Measurements from ENCODE around the gene IFITM1.

The IFITM1 gene

GRCh38 chr11:293852-294661 is 19.8 kb upstream of the IFITM1 start:
- DNase-seq (ENCODE audit: low read depth, low spot score), result no peak

- DNase-seq (ENCODE audit: low read depth, low spot score), result no peak
Measured at GRCh38 chr11:294780-295179, 19.1 kb upstream of the IFITM1 start.

DNA sequence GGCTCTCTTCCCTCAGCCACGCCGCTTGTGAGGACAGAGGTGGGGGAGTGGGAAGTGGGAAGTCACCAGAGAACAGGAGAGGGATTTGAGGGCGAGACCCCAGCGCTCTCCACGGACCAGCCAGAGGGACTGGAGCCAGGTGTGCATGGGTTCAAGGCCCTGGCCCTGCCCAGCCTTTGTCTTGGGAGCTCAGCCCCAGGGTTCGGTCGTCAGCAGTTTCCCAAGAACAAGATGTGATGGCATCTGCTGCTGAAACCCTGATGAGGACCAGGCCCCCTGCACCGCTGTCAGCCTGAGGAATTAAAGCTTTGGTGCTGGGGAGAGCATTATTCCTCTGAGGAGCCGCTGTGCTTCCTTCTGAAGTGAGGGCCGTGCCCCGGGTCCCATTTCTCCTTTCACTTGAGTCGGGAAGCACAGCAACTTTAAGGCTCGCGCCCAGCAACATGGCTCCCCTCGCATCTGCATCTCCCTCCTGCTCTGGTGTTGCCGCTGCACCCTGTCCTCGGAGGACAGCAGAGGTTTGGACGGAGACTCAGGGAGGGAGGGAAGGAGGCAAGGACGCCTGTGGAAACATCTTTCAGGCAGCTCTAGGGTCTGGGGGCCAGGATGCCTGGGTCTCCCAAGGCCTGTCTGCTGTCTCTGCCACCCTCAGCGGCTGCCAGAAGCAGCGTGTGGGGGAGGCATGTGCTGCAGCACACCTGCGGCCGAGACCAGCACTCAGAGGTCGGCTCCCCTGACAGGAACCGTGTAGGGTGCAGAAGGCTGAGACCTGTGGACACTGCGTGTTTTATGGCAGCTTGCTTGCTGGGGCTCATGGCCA is 18.3 kb upstream of the IFITM1 start:
- no peak for DNase-seq (ENCODE audit: low read depth, low spot score)

- DNase-seq (ENCODE audit: low read depth, low spot score), result no peak
Measured at GRCh38 chr11:296171-297050, 17.4 kb upstream of the IFITM1 start.

DNA sequence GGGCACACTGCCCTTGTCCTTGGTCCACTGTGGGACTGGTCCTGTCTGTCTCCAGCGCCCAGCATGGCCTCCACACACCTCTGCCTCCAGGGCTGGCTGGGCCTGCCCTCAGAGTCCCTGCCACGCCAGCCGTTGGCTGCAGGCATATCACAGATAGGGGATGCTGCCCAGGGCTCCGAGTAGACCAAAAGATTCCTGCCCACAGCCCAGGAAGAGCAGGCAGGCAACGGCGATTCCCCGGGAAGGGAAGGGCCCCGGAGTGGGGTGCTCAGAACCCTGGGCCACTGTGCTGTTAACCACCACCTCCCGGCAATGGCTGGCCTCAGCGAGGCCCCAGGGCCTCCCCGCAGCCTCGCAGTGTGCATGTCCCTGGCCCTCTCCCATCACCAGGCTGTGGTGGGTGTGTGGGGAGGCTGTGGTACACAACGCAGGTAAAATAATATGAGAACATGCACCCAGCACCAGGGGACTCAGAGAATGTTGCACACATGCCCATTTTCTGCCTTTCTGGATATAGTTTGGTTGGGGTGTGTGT is 16.7 kb upstream of the IFITM1 start:
- no peak for DNase-seq (ENCODE audit: low read depth, low spot score)

DNA sequence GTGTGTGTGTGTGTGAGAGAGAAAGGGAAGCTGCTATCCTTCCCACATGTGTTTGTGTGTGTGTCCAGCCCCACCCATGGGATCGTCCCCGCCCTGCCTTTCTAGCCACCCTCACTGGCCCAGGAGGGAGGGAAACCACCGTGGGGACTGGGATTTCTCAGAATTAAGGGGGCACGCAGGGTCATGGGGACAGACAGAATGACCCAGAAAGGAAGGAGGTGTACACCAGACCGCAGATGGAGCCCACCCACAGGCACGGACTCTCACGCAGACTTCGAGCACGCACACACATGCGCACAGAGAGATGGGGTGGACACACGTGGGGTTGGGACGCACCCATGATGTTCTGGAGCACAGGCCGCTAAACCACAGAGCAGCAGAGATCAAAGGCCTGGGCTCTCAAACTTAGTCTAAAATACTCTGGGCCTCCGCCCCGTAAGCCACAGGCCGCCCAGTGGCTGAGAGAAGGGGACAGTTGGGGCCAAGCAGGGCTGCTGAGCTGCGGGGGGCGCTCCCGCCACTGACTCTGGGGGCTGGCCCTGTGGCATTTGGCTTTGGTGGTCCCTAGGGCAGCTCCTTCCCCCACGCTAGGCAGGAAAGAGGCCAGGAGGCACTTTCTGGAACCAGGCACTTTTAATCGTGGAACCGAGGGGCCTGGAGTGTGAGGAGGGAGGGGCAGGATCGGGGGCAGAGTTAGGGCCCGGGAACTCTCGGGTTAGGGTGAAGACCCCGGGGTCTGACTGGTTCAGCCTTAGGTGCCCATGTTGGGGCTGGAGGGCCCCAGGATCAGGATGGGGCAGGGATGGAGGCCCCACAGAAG is 16.0 kb upstream of the IFITM1 start:
- DNase-seq (ENCODE audit: low read depth, low spot score), result no peak

DNA sequence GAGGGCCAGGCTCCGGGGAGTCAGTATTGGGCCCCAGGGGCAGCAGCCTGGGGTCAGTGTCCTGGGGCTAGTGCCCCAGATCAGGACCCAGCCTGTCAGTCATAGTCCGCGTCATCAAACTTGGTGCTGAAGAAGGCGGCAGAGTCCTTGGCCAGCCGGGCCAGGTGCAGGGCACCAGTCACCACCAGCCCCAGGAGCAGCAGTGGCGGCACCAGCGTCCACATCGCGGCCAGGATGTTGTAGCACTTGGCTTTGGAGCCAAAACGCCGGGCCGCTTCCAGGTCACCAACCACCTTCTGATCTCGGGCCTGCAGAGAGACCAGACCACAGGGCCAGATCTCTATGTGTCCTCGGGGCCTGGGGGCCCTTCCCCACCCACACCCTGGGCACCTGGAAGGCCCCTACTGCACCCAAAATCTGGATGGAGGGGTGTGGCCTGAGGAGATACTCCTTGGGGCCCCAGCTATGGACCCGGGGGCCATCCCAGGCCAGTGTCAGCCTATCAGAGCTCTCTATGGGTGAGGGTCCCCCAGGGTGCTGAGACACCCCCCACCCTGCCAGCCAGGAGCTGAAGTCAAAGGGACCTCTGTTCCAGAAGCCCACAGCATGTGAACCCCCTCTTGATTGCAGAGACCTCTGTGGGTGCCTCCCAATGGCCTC is 15.3 kb upstream of the IFITM1 start:
- DNase-seq (ENCODE audit: low read depth, low spot score), result no peak

DNA sequence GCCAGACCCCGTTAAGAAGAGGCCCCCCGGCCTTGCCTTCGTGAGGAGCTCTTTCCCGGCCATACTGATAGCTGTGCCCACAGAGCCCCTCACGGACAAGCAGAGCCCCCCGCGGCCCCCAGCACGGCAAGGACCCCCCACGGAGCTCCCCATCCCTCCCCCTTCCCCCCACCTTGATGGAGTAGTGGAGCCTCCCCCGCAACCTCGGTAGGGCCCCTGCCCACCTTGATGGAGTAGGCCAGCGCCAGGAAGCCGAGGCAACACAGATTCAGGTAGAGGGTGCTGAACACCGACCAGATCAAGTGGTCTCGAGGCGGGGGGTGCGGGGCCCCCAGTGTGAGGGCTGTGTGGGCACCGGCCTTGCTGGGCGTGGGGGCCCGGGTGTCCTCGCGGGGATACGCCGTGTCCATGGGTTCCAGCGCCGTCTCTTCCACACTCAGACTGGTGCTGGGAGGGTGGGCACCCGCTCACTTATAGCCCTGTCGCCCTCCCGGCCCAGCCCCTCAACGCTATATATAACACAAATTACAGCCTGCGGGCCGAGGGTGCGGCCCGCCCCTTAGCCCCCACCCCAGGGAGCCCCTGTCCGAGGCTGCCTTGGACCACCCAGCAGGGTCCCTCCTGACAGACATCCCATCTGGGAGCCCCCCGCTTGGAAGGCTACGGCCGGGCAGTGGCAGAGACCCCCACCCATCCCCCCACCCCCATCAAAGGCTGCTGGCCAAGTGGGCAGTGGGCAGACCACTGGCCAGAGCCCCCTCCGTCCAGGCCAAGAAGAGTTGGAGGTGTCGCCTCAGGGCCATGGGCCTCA is 14.6 kb upstream of the IFITM1 start, which contains the start of gene IFITM5:
TSS of gene IFITM5 (minus strand) at position 446 of the 811 bp plus-strand sequence. CDS start at position 410, 36 bp downstream.
- no peak for DNase-seq (ENCODE audit: low read depth, low spot score)

- DNase-seq (ENCODE audit: low read depth, low spot score), result no peak
Measured at GRCh38 chr11:299951-300735, 13.7 kb upstream of the IFITM1 start.

GRCh38 chr11:303363-303762 is 10.5 kb upstream of the IFITM1 start:
- DNase-seq (ENCODE audit: low read depth, low spot score), result no peak

DNA sequence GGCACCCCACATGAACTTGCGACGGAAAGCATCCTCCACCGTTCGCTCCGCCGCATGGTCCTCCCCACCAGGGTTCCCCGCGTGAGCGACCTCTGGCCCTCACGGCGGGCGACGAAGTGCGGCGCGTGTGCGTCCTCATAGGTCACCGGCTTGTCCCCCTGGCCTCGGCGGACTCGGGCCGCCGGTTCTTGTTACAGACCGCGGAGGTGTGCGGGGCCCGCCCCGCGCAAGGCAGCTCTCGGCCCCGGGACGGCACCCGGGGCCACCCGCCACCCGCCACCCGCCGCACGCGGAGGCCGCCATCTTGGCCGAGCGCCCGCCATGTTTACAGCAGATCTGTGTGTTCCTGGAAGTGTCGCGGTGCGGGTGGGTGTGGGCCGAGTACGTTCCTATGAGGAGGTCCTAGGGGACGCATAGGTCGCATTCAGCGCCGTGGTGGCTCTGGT is 9.8 kb upstream of the IFITM1 start:
- no peak for DNase-seq (ENCODE audit: low read depth, low spot score)

- peak; percentile 71 for DNase-seq (ENCODE audit: low read depth, low spot score)
Measured at GRCh38 chr11:304915-305843, 8.7 kb upstream of the IFITM1 start.

- no peak for DNase-seq (ENCODE audit: low read depth, low spot score)
Measured at GRCh38 chr11:305844-306211, 8.0 kb upstream of the IFITM1 start.

GRCh38 chr11:306645-307371 is 7.0 kb upstream of the IFITM1 start:
- DNase-seq (ENCODE audit: low read depth, low spot score), result no peak

GRCh38 chr11:307766-308708 is 5.8 kb upstream of the IFITM1 start, which contains the start of gene IFITM2:
Gene IFITM2 (plus strand): TSS chr11:307816. CDS start chr11:308193, 377 bp downstream.
- peak; percentile 87 for DNase-seq (ENCODE audit: low read depth, low spot score)

Data from ELF-1 (cell line).